Stimulated activated CD4-positive, alpha-beta T cell treated with anti-CD3 and anti-CD28 coated beads, Interleukin-4, amount 100 ng/mL, for 24 hours (primary cell): ENCODE data around the gene PRRC2B.
"Not testable (repeated sequence)": the region's sequence is repeated elsewhere in the genome, so short reads cannot be mapped to it uniquely, and the experiment has no call there.

Source experiments
- DNase-seq: peaks from one replicate; pipeline ENCODE4 v3.0.0-alpha.2; 2020

The PRRC2B gene

GRCh38 chr9:131491001-131491710, 97.3 kb downstream of the PRRC2B start:
- no peak for DNase-seq

GRCh38 chr9:131492070-131492469, 98.2 kb downstream of the PRRC2B start:
- DNase-seq = no peak

- DNase-seq = no peak
Observed at GRCh38 chr9:131494296-131494870, 100.5 kb downstream of the PRRC2B start.

GRCh38 chr9:131495785-131496184, 101.9 kb downstream of the PRRC2B start:
- DNase-seq = no peak

- DNase-seq = no peak
Observed at GRCh38 chr9:131496844-131497405, 103.0 kb downstream of the PRRC2B start.

GRCh38 chr9:131499254-131499767, 105.4 kb downstream of the PRRC2B start:
- no peak for DNase-seq

GRCh38 chr9:131500377-131500776, 106.5 kb downstream of the PRRC2B start:
- DNase-seq = peak; percentile 78

- DNase-seq = peak; percentile 62
Observed at GRCh38 chr9:131500939-131501541, 107.2 kb downstream of the PRRC2B start.

- DNase-seq = peak; percentile 90
Observed at GRCh38 chr9:131502781-131503625, 109.1 kb downstream of the PRRC2B start, which contains the start of gene POMT1. POMT1 (plus strand) TSS chr9:131502918; CDS start chr9:131504219, 1,301 bp downstream.

GRCh38 chr9:131503626-131504465, 110.0 kb downstream of the PRRC2B start:
- peak; percentile 78 for DNase-seq

GRCh38 chr9:131505012-131505411, 111.1 kb downstream of the PRRC2B start:
- DNase-seq = no peak

- DNase-seq = no peak
Observed at GRCh38 chr9:131511416-131511815, 117.5 kb downstream of the PRRC2B start.

GRCh38 chr9:131511880-131512279, 118.0 kb downstream of the PRRC2B start:
- DNase-seq = no peak

GRCh38 chr9:131513177-131513576, 119.3 kb downstream of the PRRC2B start:
- DNase-seq = no peak

- not testable (repeated sequence) for DNase-seq
Observed at GRCh38 chr9:131515559-131516031, 121.7 kb downstream of the PRRC2B start.

GRCh38 chr9:131516100-131516499, 122.2 kb downstream of the PRRC2B start:
- DNase-seq = no peak

GRCh38 chr9:131516930-131517329, 123.0 kb downstream of the PRRC2B start:
- no peak for DNase-seq

GRCh38 chr9:131517761-131518190, 123.9 kb downstream of the PRRC2B start:
- DNase-seq = no peak

- DNase-seq = no peak
Observed at GRCh38 chr9:131518553-131518952, 124.7 kb downstream of the PRRC2B start.

GRCh38 chr9:131520503-131520902, 126.6 kb downstream of the PRRC2B start:
- no peak for DNase-seq

- DNase-seq = no peak
Observed at GRCh38 chr9:131521203-131521602, 127.3 kb downstream of the PRRC2B start.
